AG10803 (cell line): ENCODE results near the gene NLRP12.
"Not testable (repeated sequence)": the region's sequence is repeated elsewhere in the genome, so short reads cannot be mapped to it uniquely, and the experiment has no call there.

ENCODE experiments used
- DNase-seq: peaks from one replicate; pipeline ENCODE4 v3.0.0; 2010; ENCODE audit warnings: low read depth
- H3K4me3 ChIP-seq: 2 replicates; pipeline ENCODE4 v1.5.1; 2011; ENCODE audit warnings: mild to moderate bottlenecking, low read length, control low read depth
- CTCF ChIP-seq: conservative IDR thresholded peaks from 2 replicates; pipeline ENCODE4 v1.5.1; 2011; ENCODE audit warnings: mild to moderate bottlenecking, low read length, control low read depth, inconsistent platforms

NLRP12 gene

GRCh38 chr19:53773999-53774398, 50.1 kb downstream of the NLRP12 start:
- TF ChIP-seq CTCF, result no peak
- DNase-seq, result no peak
- H3K4me3 ChIP-seq, result no peak overlapping the region

GRCh38 chr19:53772943-53773342, 51.2 kb downstream of the NLRP12 start:
- TF ChIP-seq CTCF, result peak; percentile 79
- peak; percentile 58 for DNase-seq
- no peak overlapping the region for H3K4me3 ChIP-seq

GRCh38 chr19:53771144-53771543, 53.0 kb downstream of the NLRP12 start:
- H3K4me3 ChIP-seq, result no peak overlapping the region
- DNase-seq, result no peak
- no peak for TF ChIP-seq CTCF

- not testable (repeated sequence) for DNase-seq
Measured at GRCh38 chr19:53769696-53770309, 54.3 kb downstream of the NLRP12 start.

GRCh38 chr19:53768401-53768800, 55.7 kb downstream of the NLRP12 start:
- DNase-seq, result no peak
- no peak for TF ChIP-seq CTCF
- H3K4me3 ChIP-seq, result no peak overlapping the region

More at GRCh38 chr19:53769696-53770309, 54.3 kb downstream of the NLRP12 start:
- H3K4me3 ChIP-seq, result not testable (repeated sequence)

- not testable (repeated sequence) for DNase-seq, H3K4me3 ChIP-seq
Measured at GRCh38 chr19:53758991-53759390, 65.1 kb downstream of the NLRP12 start.
